GM21576 (cell line): ENCODE results near the gene RGL1.

ENCODE experiments used
- ATAC-seq: cut with Tn5 transposase; IDR thresholded peaks from one replicate; pipeline ENCODE4 v1.9.1; 2021; ENCODE audit warnings: mild to moderate bottlenecking, moderate library complexity; ENCODE audit not compliant: unreplicated experiment

The RGL1 gene

DNA sequence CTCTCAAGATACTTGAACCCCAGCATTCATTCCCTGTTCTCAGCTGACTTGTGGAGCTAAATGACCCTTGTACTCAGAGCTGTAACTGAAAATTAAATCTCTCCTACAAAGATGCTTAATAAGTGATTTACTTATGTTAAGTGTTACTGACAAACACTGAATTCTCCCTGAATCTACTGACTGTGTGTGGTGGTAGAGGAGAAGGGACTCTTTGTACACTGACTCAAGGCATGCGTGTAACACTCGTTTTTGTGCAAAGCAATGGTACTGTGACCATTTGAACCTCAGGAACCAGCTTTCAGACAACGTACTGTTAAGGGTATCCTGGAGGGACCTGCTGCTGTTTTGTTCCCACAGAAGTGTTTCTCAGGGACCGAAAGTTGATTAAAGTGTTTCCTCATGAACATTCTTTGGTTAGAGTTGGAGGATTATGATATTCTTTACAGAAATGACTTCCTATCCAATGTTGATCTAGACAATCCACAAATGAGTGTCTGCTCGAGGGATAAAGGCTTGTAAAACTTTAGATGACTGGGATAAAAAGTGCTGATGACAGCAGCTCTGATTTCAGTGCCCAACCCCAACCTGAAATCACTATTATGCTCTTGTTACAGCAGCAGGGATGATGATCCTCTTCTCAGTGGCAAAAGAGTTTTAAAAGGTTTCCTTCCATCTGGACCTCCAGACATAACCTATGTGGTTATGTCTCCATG lies 12.8 kb downstream of the RGL1 start:
- ATAC-seq = no peak

- no peak for ATAC-seq
Measured at GRCh38 chr1:183819059-183819458, 14.1 kb downstream of the RGL1 start.

GRCh38 chr1:183821309-183821888 lies 16.5 kb downstream of the RGL1 start:
- no peak for ATAC-seq

GRCh38 chr1:183821889-183822611 lies 17.1 kb downstream of the RGL1 start:
- ATAC-seq = no peak

DNA sequence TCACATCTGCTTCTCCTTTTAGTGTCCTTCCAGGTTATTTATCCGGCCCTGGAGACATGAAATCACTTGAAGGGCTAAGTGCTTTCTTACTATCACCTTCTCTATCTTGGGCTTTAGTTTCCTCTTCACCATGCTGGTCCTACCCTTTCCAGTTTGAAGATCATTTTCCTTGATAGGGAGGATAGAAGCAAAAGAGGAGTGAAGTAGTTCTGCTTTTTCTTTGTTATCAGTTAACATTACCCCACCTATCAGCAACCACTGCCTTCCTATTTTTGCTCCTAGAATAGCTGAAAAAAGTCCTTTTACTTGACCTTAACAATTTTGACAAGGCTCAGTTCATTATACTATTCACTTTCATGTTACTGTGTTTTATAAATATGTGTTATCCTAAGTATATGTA lies 19.4 kb downstream of the RGL1 start:
- ATAC-seq = no peak

DNA sequence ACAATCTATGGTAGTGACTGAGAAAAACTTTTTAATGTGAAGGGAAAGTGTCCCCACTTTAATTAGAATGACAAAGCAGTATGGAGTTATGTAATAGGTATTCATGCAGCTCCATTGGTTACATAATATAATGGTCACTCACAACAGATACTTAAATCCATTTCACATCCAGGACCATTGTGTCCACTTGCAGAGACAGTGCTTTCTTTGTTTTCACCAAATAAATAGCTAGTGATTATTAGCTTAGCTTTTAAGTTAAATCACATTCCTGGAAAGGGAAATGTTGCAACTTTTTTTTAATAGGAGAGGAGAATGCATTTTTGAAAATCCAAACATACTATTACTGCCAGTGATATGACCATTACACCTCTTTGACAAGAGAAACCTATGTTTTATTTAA lies 22.9 kb downstream of the RGL1 start:
- ATAC-seq = no peak

DNA sequence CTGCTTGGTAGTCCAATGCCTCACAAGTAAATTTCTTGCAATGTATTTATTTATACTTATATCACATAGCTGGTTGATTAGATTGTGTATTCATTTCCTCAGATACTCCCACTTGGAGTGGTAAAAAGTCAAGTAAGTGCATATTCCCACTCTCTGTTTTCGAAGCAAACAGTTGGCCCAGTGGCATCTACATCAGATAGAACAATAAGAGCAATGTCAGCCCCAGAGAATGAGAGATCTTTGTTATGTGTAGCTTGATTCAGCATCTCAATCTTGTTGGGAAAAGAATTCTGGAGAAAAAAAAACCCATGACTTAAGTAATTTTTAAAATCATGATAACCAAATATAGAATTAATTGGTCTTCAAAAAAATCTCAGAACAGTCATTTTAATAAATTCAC lies 25.5 kb downstream of the RGL1 start:
- no peak for ATAC-seq

GRCh38 chr1:183831311-183831710 lies 26.4 kb downstream of the RGL1 start:
- no peak for ATAC-seq

DNA sequence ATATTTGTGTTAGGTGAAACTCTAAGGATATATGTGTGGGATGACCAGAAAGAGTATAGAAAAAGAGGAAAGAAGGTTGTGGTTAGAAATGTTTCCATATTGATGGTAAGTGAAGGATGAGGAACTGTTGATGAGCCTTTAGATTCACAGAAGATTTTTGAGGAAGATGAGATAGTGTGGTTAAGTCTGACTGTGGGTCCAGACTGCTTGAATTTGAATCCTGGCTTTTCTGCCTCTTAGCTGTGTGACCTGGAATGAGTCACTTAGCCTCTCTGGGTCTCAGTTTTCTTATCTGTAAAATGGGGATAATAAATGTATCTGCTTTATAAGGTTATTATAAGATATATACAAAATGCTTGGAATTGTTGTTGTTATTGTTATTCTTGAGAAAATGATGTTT lies 27.5 kb downstream of the RGL1 start:
- no peak for ATAC-seq

DNA sequence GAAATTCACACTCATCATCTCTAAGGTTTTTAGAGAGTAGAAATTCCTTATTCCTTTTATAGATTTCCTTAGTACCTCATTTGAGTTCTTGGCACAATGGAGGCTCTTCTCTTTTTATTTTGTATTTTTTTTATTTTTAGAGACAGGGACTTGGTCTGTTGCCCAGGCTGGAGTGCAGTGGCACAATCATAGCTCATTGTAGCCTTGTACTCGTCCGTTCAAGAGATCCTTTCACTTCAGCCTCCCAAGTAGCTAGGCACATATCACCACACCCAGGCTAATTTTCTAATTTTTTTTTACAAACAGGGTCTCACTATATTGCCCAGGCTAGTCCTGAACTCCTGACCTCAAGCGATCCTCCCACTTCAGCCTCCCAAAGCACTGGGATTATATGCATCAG lies 29.6 kb downstream of the RGL1 start:
- ATAC-seq = no peak

GRCh38 chr1:183836598-183836997 lies 31.7 kb downstream of the RGL1 start:
- ATAC-seq = no peak

GRCh38 chr1:183837062-183837461 lies 32.1 kb downstream of the RGL1 start:
- no peak for ATAC-seq

GRCh38 chr1:183838221-183838620 lies 33.3 kb downstream of the RGL1 start:
- no peak for ATAC-seq

- no peak for ATAC-seq
Measured at GRCh38 chr1:183840140-183840539, 35.2 kb downstream of the RGL1 start.

DNA sequence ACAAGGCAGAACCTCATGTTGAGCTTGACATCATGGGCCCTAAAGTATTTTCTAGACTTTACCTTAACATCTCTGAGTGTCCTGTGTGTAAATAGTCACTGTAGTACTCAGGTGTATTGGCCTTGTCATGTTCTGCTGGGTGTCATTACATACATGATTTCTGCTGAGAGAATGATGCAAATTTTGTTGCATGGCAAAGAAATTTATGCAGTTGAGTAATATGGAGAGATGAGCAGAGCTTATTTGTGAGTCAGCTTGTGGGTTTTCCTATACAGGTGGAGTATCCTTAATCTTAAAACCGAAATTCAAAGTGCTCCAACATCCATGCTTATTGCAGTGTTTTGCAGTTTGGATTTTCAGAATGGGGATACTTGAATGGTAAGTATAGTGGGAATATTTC lies 36.6 kb downstream of the RGL1 start:
- ATAC-seq = peak; percentile 30

GRCh38 chr1:183841950-183842794 lies 37.3 kb downstream of the RGL1 start:
- peak; percentile 94 for ATAC-seq

- ATAC-seq = peak; percentile 37
Measured at GRCh38 chr1:183842795-183843144, 37.9 kb downstream of the RGL1 start.

GRCh38 chr1:183844806-183845205 lies 39.9 kb downstream of the RGL1 start:
- no peak for ATAC-seq

DNA sequence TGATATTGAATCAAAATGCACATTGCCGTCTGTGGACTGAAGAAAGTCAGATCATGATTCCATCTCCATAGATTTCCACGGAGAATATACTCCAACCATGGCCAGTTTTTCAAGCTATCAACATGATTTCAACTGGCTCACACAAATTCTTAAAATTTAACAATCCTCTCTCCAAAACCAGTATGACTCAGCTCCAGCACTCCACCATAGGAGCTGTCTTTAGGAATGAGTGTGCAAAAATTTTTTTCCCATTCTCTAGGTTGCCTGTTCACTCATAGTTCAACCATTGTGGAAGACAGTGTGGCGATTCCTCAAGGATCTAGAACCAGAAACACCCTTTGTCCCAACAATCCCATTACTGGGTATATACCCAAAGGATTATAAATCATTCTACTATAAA lies 40.8 kb downstream of the RGL1 start:
- no peak for ATAC-seq

DNA sequence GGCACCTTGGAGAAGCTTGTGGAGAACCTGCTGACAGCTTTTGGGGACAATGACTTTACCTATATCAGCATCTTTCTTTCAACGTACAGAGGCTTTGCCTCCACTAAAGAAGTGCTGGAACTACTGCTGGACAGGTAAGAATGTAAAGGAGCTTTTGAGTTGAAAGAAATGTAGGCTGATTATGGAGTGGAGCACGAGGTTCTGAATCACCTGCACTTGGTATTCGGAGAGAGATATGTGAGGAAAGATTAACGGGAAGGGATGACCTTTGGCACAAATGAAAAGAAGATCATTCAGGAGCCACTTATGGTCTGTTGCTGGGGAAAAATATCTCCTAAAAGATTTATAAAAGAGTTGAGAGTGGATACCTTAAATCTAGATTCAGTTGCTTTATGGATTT lies 42.7 kb downstream of the RGL1 start:
- no peak for ATAC-seq

DNA sequence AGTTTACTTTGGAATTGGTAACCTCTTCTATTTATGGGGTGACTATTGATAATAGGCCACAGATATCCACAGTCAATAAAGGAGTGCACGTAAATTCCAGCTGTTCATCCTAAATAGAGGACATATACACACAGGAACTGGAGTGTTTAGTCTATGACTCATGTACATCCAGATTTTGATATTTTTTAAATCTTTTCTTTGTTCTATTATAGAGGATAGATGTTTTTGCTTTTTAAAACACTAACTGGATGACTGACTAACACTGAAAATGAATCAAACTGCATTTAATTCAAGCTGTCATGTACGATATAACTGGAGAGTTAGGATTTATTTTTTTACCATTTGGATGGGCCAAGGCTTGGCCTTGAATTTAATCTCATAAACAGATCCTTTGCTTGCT lies 45.9 kb downstream of the RGL1 start:
- no peak for ATAC-seq
